ENCODE data around the gene CLEC16A.

The CLEC16A gene

GRCh38 chr16:11059588-11059987, 115.2 kb downstream of the CLEC16A start:
- ChIA-PET POLR2A (ENCODE audit: low non-redundant PET) (no interaction called here), CTCF (no interaction called here)
- TF ChIP-seq CTCF (conservative IDR thresholded peaks at IDR 0.05; ENCODE audit: low read depth) = no peak

GRCh38 chr16:11060364-11060763, 116.0 kb downstream of the CLEC16A start:
- H3K27ac ChIP-seq = no peak overlapping the region
- TF ChIP-seq CTCF (conservative IDR thresholded peaks at IDR 0.05; ENCODE audit: low read depth) = no peak
- no peak for DNase-seq (ENCODE audit: low spot score)
- POLR2A ChIA-PET (ENCODE audit: low non-redundant PET) = no interaction called here
- CTCF ChIA-PET = interaction anchor here (0.6 kb wide), 1 partner anchor 96 kb away, joined by 3 read pairs; no protein-coding TSS in a partner anchor

More at GRCh38 chr16:11059588-11059987, 115.2 kb downstream of the CLEC16A start:
- DNase-seq (ENCODE audit: low spot score) = no peak
- H3K27ac ChIP-seq = no peak overlapping the region

GRCh38 chr16:11060842-11061241, 116.5 kb downstream of the CLEC16A start:
- ChIA-PET CTCF (interaction anchor here (0.6 to 1.0 kb wide), 2 partner anchors 17 to 96 kb away, joined by 3 to 4 read pairs; no protein-coding TSS in a partner anchor), POLR2A (ENCODE audit: low non-redundant PET) (no interaction called here)
- H3K27ac ChIP-seq = no peak overlapping the region
- no peak for TF ChIP-seq CTCF (conservative IDR thresholded peaks at IDR 0.05; ENCODE audit: low read depth)
- DNase-seq (ENCODE audit: low spot score) = no peak

- H3K27ac ChIP-seq = no peak overlapping the region
- ChIA-PET CTCF (interaction anchor here (0.6 to 1.0 kb wide), 3 partner anchors 9 to 66 kb away, joined by 3 to 4 read pairs (median 3); no protein-coding TSS in a partner anchor), POLR2A (ENCODE audit: low non-redundant PET) (no interaction called here)
- DNase-seq (ENCODE audit: low spot score) = no peak
- TF ChIP-seq CTCF (conservative IDR thresholded peaks at IDR 0.05; ENCODE audit: low read depth) = no peak
Measured at GRCh38 chr16:11061629-11062270, 117.4 kb downstream of the CLEC16A start.

GRCh38 chr16:11063448-11064201, 119.3 kb downstream of the CLEC16A start:
- no peak for DNase-seq (ENCODE audit: low spot score)
- ChIA-PET POLR2A (ENCODE audit: low non-redundant PET) (no interaction called here), CTCF (no interaction called here)
- TF ChIP-seq CTCF (conservative IDR thresholded peaks at IDR 0.05; ENCODE audit: low read depth) = no peak
- no peak overlapping the region for H3K27ac ChIP-seq

GRCh38 chr16:11064202-11064540, 119.8 kb downstream of the CLEC16A start:
- POLR2A ChIA-PET (ENCODE audit: low non-redundant PET) = no interaction called here
- H3K27ac ChIP-seq = no peak overlapping the region
- DNase-seq (ENCODE audit: low spot score) = no peak
- TF ChIP-seq CTCF (conservative IDR thresholded peaks at IDR 0.05; ENCODE audit: low read depth) = no peak
- CTCF ChIA-PET = interaction anchor here (0.6 to 1.0 kb wide), 2 partner anchors 93 to 233 kb away, joined by 3 to 4 read pairs; no protein-coding TSS in a partner anchor

Measured in RWPE1 (cell line).